GM19043 (cell line): Measurements from ENCODE around the gene ADORA2A.

Experiments used
- ATAC-seq: cut with Tn5 transposase; IDR thresholded peaks from one replicate; pipeline ENCODE4 v1.9.1; 2021; ENCODE audit warnings: low read depth; ENCODE audit not compliant: unreplicated experiment

Gene ADORA2A

DNA sequence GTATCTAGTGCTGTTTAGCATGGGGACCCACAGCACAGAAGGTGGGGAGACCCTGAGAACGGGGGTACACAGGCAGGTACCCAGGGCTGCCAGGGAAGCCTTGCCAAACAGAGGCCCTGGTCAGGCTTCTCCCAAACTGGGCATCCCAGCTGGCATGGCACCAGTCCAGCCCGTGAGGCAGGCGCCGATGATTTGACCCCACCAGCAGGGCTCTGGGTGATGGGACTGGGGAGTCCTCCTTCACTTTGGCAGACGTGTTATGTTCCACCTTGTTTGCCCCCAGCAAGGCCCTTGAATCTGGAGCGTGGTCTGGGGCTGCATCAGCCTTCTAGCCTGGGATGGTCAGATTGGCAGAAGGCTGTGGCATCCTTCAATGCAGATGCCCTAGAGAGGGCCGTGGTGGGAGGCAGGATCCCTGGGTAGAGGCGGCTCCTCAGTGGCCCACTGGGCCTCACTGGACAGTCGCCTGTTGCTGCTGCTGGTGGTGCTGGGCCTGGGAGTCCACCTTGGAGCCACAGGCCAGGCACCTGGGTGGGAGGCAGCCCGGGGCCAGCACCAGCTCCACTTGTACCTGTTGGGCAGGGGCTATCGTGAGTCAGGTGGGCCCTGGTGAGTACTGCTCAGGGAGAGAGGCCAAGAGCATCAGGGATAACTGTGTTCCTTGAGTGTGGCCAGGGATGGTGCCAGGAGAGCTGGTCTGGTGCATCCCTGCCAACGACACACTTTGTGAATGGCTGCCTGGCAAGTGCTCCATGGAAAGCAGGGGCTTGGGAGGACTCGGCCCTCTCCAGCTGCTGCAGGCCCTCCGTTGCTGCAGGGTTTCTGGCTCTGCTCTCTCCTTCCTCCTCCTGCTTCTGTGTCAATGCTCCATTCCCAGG, 3.3 kb downstream of the ADORA2A start:
- ATAC-seq: no peak

DNA sequence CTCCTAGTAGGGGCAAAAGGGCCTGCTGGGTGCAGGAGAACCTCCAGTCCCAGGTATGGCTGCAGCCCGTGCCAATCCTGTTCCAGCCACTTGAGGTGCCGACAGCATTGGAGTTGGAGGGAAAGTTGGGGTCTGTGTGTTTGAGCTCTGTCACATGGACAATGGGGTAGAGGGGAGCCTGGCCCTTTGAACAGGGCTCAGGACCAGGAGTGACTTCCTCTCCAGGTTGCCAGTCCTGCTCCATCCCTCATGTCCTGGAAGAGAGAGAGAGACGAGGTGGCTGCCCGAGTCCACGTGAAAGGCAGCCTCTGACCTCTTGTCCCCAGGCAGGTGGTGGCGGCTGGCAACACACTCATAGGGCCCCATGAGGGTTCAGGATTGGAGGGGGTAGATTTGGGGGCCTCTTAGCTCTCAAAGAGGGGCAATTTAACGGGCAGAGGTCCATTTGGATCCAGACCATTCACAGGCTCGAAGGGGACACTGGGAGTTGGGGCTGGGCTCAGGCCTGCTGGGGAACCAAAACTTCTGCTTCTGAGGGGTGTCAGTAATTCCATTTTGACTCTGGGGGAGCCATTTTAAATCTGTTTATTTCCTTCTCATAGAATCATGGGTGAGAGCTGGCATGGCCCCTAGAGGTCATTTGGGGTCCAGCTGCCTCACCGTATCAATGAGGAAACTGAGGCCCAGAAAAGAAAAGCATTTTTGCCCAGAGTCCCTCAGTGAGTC, 4.1 kb downstream of the ADORA2A start:
- no peak for ATAC-seq

DNA sequence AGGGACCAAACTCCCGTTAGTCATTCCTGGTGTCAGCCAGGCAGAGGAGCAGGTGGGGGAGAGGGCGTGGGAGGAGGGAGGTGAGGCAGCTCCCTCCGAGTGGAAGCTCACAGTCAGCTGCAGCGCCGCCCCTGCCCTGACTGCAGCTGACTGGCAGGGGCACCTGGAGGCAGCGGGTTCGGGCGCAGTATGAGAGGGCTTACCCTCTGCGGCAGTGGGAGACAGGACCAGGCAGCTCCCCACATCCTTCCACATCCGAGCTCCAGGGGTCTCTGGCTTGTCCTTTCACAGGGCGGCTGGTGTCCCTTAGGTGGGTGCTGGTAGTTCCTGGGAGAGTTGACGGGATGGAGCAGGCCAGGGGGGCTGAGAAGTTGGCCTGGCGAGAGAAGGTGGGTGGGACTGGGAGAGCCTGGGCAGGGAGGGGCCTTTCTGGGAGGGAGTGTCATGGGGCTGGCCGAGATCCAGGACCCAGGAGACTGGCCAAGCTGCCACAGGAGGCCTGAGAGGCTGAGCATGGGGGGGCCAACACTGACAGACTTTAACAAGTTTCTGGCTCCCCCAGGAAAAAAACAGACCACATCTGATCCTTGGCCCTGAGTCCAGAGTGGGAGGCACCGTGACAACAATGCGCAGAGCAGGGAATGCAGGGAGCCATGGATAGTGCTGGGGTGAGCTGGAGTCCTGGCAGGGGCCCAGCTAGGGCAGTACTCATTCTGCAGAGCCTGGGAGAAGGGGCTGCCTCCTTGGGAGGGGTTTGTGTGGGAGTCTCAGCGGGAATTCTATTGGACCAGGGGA, 4.9 kb downstream of the ADORA2A start:
- ATAC-seq: no peak

DNA sequence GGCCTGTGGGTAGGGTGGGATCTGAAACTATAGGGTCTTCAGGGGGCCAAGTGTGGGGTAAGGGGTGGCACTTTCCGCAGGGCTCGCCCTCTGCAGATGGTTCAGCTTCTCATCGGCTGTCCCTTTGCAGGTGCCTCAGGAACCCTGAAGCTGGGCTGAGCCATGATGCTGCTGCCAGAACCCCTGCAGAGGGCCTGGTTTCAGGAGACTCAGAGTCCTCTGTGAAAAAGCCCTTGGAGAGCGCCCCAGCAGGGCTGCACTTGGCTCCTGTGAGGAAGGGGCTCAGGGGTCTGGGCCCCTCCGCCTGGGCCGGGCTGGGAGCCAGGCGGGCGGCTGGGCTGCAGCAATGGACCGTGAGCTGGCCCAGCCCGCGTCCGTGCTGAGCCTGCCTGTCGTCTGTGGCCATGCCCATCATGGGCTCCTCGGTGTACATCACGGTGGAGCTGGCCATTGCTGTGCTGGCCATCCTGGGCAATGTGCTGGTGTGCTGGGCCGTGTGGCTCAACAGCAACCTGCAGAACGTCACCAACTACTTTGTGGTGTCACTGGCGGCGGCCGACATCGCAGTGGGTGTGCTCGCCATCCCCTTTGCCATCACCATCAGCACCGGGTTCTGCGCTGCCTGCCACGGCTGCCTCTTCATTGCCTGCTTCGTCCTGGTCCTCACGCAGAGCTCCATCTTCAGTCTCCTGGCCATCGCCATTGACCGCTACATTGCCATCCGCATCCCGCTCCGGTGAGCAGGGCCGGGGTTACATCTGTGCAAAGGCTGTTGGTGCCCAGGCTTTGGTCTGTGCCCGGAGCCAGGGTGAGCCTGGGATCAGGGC, 5.8 kb downstream of the ADORA2A start:
- no peak for ATAC-seq

DNA sequence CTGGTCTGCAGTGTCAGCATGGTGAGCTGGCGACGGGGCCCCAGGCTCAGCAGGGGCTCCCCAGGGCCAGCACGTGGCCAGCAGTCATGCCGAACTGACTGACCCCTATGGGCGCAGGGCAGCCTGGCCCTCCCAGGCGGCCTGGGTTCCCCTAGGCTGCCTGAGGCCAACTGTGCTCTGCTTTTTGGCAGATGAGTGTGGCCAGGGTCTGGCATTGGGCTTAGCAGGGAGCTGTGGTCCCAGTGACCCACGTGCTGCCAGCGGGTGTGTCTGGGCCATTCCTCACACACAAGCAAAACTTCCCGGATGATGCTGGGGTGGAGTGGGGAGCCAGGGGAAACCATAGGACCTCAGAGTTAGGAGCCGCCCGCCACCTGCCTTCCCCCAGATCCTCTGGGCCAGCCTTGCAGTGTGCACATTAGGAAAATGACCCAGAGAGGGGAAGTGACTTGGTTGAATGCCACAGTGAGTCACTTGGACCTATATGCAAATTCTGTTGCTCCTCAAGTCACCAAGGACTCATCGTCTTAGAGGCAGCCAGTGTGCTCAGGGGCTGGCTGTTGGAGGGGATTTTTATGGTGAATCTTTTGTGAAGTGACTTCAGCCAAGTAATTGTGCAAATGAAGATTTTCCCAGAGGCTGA, 6.5 kb downstream of the ADORA2A start:
- ATAC-seq: peak; percentile 62

DNA sequence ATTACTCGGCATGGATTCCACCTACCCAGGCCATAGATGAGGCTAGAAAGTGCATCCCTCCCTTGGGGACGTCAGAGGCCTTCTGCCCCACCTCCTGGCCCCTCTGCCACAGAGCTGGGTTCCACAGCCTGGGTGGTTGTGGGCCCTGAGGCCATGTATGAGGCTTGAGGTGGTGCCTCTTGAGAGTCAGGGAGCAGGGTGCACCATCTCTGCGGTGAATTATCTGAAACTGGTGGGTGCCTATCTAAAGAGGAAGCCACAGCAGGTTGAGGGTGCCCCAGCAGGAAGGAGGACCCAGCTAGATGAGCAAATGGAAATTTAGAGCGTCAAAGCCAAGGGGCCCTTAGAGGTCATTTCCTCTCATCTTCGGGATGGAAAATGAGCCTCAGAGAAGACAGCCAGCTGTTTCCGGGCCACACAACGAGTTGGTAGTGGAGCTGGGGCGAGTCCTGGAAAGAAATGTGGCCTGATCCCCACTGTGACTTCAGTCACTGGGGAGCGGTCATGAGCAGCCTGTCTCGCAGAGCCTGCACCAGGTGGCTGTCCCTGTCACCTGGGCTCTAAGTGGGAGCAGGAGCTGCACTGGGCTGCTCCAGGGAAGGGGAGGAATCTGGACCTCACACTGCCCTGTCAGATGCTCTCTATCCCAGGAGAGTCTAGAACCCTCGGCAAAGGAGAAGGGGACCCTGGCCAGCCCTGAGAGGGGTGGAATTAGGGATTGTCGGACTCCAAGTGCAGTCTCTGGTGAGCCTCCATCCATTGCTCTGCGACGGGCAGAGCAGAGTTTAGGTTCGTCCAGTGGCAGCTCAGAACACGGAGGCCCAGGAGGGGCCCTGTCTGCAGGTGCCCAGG, 7.3 kb downstream of the ADORA2A start:
- peak; percentile 44 for ATAC-seq

DNA sequence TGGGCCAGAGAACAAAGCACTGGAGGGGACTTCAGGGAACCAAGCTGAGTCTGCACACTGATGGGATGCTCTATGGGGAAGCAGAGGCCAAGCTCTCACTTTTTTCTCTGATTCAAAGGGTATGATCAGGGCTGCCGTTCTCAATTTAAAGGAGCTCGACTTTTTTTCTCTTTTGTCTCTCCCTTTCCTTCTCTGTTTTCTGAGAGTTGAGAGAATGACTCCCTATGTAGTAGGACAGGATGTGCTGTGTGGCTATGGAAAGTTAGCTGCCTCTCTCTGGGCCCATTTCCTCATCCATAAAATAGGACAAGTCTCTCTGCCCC, 7.9 kb downstream of the ADORA2A start:
- ATAC-seq: no peak

DNA sequence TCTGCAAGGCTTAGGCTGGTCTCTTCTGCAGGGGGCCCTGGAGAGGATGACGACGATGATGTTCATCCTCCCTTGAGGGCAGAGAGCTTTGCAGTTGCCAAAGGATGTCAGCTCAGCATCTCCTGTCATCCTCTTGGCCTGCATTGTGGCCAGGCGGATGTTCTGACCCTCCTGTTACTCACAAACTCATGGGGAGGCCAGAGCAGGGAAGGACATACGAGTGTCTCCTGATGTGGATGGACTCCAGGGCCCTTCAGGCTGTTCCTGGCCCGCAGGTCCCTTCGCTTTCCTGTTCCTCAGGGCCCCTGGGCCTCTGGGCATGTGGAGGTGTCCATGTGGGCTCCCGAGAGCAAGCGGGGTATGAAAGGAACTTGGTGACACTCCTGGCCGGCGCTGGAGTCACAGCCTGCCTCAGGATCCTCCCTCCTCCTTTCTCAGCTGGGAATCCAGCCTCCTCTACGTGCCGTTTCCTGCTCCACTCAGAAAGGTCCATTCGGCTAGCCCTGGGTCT, 8.5 kb downstream of the ADORA2A start:
- no peak for ATAC-seq

DNA sequence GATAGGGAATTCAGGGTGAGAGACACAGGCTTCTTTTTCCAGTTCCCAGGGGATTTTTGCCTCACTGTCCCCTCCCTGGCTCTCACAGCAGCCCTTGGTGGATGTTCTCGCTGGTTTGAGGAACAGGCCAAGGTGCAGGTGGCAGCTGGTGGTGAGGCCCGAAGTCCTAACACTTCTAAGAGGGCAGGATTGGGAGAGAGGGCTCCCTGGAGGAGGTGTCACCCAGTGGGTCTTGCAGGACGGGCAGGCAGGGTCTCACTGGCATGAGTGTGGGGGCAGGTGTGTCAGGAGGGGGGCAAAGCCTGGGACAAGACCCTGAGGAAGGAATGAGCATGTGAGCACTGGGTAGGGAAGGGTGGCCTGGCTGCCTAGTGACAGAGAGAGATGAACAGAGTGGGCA, 9.2 kb downstream of the ADORA2A start:
- ATAC-seq: no peak

DNA sequence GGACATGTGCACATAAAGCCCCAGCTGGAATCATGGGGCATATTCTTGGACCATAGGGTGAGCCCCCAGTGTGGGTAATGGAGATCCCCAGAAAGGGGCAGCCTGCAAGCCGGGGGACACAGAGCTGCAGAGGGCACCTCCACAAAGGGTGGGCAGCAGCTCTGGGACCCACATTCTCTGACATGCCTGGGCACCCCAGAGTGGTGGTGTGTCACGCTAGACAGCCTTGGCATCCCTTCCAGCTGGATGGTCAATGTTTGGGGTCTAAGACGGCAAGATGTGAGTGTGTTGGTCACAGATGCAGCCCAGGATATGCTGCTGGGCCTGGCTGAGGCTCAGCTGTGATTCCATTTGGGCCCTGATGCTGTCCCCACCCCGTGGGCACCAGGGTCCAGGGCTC, 9.7 kb downstream of the ADORA2A start:
- ATAC-seq: no peak

DNA sequence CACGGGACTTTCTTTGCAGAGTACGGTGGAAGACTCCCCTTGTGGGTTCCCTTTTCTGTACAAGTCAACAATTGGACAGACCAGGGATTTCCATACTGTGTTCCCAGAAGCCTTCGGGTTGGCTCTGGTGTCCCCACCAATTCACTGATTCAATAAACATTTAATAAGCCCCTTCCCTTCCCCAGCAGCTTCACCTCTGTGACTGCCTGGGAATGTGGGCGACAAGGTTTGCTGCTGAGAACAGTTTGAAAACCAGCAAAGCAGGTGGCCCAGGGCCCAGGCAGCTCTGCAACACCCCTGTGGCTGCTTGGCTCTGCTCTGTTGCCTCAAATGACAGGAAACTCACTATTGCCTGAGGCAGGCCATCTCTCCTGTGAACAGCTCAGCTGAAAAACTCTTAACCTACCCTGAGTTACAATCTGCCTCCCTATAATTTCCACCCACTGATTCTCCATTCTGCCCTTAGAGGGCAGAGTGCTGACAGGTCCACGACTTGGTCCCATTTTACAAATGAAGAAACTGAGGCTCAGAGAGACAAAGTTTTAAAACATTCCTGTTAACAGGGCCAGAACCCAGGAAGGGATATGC, 10.4 kb downstream of the ADORA2A start:
- no peak for ATAC-seq

DNA sequence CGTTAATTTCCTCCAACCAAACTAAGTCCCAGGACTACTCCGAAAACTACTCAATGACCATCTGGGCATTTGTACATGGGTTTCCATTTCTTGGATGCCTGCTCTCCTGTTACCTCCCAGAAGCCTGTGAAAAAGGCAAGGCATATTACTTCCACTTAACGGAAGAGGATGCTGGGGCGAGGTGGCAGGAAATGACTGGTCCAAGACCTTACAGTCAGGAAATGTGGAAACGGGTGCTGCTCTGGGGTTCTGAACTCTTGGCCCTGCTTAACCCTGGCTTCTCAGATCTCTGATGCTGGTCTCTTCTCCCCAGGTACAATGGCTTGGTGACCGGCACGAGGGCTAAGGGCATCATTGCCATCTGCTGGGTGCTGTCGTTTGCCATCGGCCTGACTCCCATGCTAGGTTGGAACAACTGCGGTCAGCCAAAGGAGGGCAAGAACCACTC, 12.9 kb downstream of the ADORA2A start:
- no peak for ATAC-seq

DNA sequence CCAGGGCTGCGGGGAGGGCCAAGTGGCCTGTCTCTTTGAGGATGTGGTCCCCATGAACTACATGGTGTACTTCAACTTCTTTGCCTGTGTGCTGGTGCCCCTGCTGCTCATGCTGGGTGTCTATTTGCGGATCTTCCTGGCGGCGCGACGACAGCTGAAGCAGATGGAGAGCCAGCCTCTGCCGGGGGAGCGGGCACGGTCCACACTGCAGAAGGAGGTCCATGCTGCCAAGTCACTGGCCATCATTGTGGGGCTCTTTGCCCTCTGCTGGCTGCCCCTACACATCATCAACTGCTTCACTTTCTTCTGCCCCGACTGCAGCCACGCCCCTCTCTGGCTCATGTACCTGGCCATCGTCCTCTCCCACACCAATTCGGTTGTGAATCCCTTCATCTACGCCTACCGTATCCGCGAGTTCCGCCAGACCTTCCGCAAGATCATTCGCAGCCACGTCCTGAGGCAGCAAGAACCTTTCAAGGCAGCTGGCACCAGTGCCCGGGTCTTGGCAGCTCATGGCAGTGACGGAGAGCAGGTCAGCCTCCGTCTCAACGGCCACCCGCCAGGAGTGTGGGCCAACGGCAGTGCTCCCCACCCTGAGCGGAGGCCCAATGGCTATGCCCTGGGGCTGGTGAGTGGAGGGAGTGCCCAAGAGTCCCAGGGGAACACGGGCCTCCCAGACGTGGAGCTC, 13.5 kb downstream of the ADORA2A start:
- no peak for ATAC-seq

DNA sequence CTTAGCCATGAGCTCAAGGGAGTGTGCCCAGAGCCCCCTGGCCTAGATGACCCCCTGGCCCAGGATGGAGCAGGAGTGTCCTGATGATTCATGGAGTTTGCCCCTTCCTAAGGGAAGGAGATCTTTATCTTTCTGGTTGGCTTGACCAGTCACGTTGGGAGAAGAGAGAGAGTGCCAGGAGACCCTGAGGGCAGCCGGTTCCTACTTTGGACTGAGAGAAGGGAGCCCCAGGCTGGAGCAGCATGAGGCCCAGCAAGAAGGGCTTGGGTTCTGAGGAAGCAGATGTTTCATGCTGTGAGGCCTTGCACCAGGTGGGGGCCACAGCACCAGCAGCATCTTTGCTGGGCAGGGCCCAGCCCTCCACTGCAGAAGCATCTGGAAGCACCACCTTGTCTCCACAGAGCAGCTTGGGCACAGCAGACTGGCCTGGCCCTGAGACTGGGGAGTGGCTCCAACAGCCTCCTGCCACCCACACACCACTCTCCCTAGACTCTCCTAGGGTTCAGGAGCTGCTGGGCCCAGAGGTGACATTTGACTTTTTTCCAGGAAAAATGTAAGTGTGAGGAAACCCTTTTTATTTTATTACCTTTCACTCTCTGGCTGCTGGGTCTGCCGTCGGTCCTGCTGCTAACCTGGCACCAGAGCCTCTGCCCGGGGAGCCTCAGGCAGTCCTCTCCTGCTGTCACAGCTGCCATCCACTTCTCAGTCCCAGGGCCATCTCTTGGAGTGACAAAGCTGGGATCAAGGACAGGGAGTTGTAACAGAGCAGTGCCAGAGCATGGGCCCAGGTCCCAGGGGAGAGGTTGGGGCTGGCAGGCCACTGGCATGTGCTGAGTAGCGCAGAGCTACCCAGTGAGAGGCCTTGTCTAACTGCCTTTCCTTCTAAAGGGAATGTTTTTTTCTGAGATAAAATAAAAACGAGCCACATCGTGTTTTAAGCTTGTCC, 14.3 kb downstream of the ADORA2A start:
- ATAC-seq: no peak

DNA sequence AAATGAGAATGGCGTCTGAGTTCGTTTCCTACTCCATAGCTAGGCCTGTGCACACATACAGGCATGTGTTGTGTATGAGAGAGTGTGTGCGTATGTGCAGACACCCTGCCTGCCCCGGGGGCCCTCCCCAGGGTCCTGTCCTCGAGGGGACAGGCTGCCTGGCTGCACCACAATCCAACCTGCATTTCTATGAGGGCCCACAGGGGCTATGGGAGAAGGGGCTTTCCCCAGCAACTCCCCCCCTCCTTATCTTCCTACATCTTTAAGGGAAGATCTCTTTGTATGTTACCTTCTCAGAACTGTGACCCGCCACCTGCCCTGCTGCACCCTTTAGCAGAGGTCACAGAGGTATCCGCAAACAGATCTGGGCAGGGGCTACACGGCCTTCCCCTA, 14.9 kb downstream of the ADORA2A start:
- ATAC-seq: no peak

DNA sequence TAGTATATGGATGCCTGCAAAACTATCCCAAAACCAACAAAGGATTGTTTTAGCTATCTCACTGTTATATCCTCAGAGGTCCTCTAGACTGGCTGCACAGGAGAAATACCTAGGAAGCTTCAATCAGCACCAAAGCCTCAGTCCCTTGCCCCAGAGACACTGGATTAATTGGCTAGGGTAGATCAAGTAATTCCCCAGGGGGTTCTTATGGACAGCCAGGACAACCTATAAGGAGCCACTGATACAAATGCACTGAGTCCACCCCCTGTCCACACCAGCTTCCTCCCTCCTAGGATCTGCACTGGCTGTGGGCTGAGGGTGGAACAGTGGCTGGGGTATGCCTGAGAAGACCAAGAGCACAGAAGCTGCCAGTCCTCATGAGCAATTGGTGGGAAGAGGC, 16.3 kb downstream of the ADORA2A start:
- no peak for ATAC-seq

DNA sequence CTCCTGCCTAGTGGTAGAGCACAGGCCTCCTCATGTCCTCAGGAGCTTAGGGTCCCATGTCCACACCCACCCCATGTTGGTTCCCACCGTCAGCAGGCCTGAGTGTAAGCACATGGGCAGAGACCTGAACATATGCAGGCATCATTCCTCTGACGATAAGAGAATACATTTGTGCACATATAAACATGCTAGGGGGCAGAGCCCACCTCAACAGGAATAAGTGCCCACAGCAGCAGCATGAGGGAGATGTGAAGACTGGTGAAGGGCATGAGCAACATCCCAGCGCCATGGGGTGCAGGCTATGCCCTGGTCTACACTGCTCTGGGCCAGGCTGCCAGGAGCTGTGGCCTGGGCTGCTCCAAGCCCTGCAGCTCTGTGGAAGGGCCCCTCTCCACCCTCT, 16.9 kb downstream of the ADORA2A start:
- ATAC-seq: no peak
